LoVo (cell line): ENCODE data around the gene DNM1.

ENCODE experiments used
- DNase-seq: peaks from one replicate; pipeline ENCODE4 v3.0.0-alpha.2; 2016; ENCODE audit warnings: low spot score

DNM1 gene

DNA sequence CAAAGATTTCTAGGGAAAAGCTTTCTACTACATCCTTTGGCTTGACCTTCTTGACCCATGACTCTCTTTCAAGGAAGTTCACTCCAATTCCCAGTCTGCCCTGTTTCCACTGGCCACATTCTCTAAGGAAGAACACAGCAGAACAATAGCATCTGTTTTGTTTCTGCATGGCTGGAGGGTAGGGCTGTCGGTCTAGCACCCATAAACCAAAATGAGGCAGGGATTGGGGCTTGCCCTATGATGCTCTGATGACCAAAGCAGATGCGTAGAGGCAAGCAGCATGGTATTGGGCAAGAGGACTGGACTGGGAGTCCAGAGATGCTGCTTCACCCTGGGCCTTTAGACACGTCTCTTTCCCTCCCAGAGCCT is 48.5 kb downstream of the DNM1 start:
- no peak for DNase-seq

DNA sequence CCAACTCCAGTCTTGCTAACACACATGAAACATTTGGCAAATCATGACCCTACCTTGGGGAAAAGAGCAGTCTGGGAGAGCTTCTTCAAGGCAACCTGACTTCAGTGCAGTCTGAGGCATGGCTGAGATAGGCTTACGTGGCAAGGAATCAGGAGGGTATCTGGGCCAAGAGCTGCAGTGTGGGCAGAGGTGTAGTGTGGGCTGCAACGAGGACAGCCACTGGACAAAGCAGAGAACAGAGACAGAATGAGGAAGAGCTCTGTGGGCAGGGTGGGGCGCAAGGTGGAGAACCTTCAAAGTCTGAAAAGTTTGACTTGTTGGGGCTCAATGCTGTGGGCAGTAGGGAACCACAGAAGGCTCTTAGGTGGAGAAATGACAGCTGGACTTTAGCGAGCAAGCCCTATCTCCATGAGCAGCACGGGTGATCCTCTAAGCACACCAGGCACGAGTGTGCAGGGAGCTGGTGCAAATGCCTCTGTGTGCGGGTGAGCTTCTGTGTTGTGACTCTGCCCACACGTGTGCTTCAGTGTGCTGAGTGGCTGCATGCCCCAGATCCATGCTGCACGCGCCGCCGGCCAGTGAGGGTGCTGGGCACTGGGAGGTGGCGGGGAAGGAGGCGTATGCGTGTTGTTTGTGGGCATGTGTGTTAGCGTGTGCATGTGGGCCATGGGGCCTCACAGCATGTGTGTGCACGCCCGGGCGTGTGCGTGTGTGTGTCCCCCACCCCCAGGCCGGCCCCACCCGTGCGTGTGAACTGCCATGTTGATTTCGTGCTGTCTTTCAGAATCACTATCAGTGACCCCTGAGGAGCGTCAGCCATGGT is 49.3 kb downstream of the DNM1 start:
- DNase-seq: no peak

GRCh38 chr9:128253140-128253990 is 50.2 kb downstream of the DNM1 start:
- no peak for DNase-seq

GRCh38 chr9:128253991-128254346 is 50.8 kb downstream of the DNM1 start:
- no peak for DNase-seq

DNA sequence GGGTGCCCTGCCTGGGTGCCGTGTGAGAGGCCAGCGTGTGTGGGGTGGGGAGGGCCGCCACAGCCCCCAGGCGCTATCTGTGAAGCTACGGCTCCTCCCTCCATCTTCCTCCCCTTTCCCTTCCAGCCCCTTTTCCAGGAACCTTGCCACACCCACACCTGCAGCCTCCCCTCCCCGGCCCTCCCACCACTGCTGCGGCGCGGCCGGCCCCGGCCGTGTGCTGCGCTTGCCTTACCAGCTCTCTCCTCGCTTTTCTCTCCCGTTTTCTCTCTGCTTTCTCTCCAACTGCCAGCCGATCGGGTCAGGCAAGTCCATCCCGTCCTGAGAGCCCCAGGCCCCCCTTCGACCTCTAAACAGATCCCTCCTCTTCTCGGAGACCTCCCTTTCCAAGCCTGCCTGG is 51.2 kb downstream of the DNM1 start:
- DNase-seq: no peak

DNA sequence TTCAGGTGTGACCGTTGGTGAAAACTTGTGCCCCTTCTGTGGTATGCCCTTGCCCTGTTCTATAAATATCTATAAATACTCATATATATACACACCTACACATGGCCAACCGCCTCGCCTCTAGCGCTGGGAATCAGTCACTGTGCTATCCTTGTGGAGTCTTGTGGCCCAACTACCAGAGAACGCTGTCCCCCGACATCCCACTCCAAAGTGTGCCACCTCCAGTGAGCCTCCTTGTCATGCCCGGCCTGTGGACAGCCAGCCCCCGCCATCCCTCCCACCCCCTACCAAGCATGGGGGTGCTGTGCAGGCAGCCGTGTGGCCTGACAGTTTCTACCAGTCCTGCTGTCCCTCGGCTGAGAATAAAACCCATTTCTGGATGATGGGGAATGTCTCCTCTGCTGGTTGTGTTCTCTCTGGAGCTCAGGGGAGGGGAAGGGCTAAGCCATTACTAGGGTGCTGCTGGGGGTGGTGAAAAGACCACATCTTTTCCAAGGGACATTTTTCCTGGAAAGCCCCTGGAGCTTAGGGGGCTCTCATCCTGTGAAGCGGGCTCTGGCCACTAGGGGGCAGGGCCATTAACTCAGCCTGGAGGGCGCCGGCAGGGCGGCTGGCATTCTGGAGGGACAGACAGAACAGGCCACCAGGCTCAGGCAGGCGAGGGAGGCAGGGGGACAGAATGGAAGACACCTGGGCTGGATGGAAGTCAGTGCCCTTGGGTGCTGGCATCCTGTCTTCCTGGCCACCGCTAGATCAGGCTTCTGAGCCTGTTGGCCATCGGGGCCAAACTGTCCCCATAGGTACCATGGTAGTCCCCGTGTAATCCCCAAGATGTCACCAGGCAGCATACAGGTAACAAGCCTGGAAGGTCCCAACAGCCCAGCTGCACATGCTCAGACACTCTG is 51.9 kb downstream of the DNM1 start:
- peak; percentile 47 for DNase-seq

DNA sequence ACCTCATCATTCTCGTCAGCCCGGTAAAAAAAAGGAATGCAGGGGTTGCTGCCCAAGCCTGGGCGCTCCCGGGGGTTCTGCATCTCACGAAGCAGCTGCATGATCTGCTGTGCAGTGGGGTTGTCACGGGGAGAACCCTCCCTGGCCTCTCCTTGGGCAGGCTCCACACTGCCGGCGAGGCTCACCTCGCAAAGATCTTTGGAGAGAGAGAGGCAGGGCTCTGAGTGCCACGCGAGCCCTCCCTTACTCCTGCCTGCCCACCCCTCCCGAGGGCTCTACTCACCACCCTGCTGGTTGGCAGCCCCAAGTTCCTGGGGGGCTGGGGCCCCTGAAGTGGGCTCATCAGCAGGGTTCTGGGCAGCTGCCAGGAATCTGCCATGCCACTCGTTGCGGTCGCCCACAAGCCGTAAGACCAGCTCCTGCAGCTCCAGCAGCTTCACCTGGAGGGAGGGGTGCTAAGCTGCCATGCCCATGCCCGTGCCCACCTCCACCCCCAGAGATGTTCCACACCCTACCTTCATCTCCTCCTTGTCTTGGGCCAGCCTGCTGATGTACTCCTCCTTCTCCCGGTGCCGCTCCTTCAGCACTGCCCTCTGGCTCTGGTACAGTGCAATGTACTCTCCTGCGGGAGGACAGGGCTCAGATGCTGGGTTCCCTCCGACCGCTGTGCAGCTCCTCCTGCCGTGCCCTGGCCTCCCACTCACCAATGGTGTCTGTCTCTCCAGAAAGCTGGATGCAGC is 54.1 kb downstream of the DNM1 start:
- DNase-seq: no peak

- no peak for DNase-seq
These were observed 54.7 kb downstream of the DNM1 start for GRCh38 chr9:128257907-128258306.

DNA sequence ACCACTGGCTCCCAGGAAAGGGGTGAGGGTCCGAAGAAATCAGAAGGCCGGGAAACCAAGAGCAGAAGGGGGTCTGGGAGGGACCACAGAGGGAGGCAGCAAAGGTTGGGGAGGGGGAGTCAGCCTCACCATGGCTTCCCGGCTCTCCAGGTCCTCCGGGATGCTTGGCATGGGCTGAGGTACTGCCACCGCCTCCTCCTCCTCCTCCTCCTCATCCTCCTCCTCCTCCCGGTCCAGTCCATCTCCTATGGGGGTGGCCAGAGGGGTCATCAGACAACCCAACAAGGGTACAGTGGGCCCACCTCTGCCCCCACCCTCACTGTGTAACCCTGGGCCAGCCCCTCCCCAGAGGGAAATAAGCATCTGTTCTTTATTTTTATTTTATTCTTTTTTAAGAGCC is 55.1 kb downstream of the DNM1 start:
- DNase-seq: no peak

- no peak for DNase-seq
These were observed 56.0 kb downstream of the DNM1 start for GRCh38 chr9:128259156-128259555.

DNA sequence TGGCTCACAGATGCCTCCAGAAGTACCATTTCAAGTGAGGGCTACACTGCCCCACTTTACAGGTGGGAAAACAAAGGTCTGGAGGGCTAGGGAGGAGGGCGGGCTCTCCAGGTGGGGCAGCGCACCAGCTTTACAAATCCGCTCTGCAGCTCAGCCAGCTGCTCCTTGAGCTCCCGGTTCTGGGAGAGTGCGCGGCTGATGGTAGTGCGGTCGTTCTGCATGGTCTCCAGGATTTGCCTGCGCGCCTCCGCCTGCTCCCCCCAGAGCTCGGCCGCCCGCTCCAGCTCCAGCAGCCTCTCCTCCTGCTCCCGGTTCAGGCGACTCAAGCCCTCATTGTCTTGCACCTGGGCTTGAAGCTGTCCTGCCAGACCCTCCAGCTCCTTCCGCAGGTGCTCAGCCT is 57.2 kb downstream of the DNM1 start:
- no peak for DNase-seq

GRCh38 chr9:128262687-128263086 is 59.5 kb downstream of the DNM1 start:
- no peak for DNase-seq

GRCh38 chr9:128265348-128265847 is 62.2 kb downstream of the DNM1 start:
- no peak for DNase-seq

- no peak for DNase-seq
These were observed 63.9 kb downstream of the DNM1 start for GRCh38 chr9:128266868-128267590.

GRCh38 chr9:128271112-128271511 is 67.9 kb downstream of the DNM1 start:
- DNase-seq: no peak

DNA sequence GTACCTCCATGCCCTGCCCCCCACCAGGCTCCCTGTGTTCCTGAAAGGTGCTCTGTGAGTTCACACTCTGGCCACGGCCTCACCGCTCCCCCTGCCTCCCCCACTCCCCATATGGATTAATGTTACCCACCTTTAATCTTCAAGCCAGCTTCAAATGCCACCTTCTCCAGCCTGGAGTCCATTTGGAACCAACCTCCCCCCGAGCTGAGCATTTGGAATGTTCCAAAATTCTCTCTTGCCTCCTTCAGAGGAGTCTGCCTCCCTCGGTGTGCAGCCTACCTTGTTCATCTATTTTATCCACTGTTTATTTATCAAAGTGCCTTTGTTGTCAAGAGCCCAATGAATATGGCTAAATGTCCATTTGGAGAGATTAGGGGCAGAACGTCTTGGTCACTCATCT is 68.3 kb downstream of the DNM1 start:
- DNase-seq: no peak

DNA sequence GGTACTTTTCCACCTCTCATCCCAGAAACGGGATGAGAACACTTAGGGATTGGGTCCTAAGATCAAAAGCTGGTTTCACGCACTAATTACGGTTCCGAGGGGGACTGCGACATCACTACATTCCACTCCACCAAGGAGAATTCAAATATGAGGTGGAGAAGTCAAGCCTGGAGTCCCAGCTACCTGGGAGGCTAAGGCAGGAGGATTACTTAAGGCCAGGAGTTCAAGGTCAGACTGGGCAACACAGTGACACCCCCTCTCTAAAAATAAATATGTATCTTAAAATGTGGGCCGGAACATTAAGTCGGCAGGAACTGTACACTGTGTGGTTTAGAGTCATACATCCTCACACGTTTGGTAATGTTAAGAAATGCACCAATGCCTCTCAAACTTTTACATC is 71.1 kb downstream of the DNM1 start:
- no peak for DNase-seq

GRCh38 chr9:128275198-128276007 is 72.2 kb downstream of the DNM1 start, which contains the start of gene GOLGA2:
Gene GOLGA2 (minus strand): TSS chr9:128276007. CDS start chr9:128275976, 31 bp downstream.
- no peak for DNase-seq

- peak; percentile 100 for DNase-seq
These were observed 72.9 kb downstream of the DNM1 start, which contains the start of gene SWI5 for GRCh38 chr9:128276008-128276573. Gene SWI5 (plus strand): TSS chr9:128276276.
